K562 (cell line): ENCODE results near the gene YPEL4. TPM values are rescaled to one million over a fixed set of nuclear protein-coding genes. Genes with fewer than 3 reads are reported as not detected.

ENCODE experiments used
- ATAC-seq: fragments of 200-7000 bp; cut with Tn5 transposase; 3 replicates; pipeline ENCODE4 v1.9.1; 2020; ENCODE audit warnings: moderate library complexity
- BruUV-seq: library from RNA; stranded (reverse); fragments of 400-500 nt; replicated peaks from 2 replicates; lab custom pipeline; 2021; lab: Mats Ljungman, UMichigan
- CTCF ChIA-PET: fragments of 300-600 bp; formaldehyde crosslinking; extraction: SDS; loops from one replicate; lab custom pipeline; 2021; ENCODE audit warnings: low intra/inter-chr PET ratio; lab: Yijun Ruan, JAX
- POLR2A ChIA-PET: fragments of 300-600, 350-650 bp; sonication (Branson Sonifier 250); formaldehyde crosslinking; extraction: SDS; loops from one replicate; lab custom pipeline; 2021; ENCODE audit warnings: antibody characterized with exemption, inconsistent platforms; lab: Yijun Ruan, JAX
- DNase-seq, 4 experiments: peaks; one replicate each; pipeline versions ENCODE4 v3.0.0 to v3.0.0-alpha.2; 2011 to 2018; ENCODE audit warnings: low spot score in 3 of 4, mixed read lengths in 3 of 4; ENCODE audit errors: extremely low read depth in 1 of 4
- FAIRE-seq: peaks from 2 replicates; lab custom pipeline; 2011; peaks lifted over from hg19 to GRCh38; lab: Jason Lieb, UNC
- H2AFZ ChIP-seq: 2 replicates; pipeline ENCODE4 v1.6.0; 2011; ENCODE audit warnings: low read depth, low read length, control low read depth, inconsistent platforms
- H3K27ac ChIP-seq: fragments of 200-600 bp; 3 replicates; pipeline ENCODE4 v1.8.0; 2011; ENCODE audit warnings: low read depth, mild to moderate bottlenecking, control low read depth, inconsistent platforms, low read length, moderate library complexity, mixed read lengths; ENCODE audit errors: extremely low read depth
- H3K27me3 ChIP-seq, 2 experiments: fragments of 300-600 bp in 1 of 2; 2 replicates in 1 of 2; 3 replicates in 1 of 2; pipeline versions ENCODE4 v1.6.0 to v1.8.0; 2011; ENCODE audit warnings: inconsistent platforms in 2 of 2, low read length in 2 of 2, mild to moderate bottlenecking in 1 of 2, mixed read lengths in 1 of 2, moderate library complexity in 1 of 2; ENCODE audit not compliant: control insufficient read depth in 2 of 2, insufficient read depth in 2 of 2
- H3K36me3 ChIP-seq: fragments of 300-600 bp; 3 replicates; pipeline ENCODE4 v1.8.0; 2011; ENCODE audit warnings: mild to moderate bottlenecking, low read length, inconsistent platforms; ENCODE audit not compliant: control insufficient read depth, insufficient read depth
- H3K4me1 ChIP-seq, 2 experiments: fragments of 200-600 bp in 1 of 2; replicated peaks in 1 of 2; 2 replicates in 1 of 2; 3 replicates in 1 of 2; pipeline versions ENCODE4 v1.5.1 to v1.8.0; 2011; ENCODE audit warnings: inconsistent platforms in 2 of 2, low read length in 2 of 2, mild to moderate bottlenecking in 1 of 2, mixed read lengths in 1 of 2, moderate library complexity in 1 of 2; ENCODE audit not compliant: control insufficient read depth in 2 of 2, insufficient read depth in 2 of 2
- H3K4me2 ChIP-seq: 2 replicates; pipeline ENCODE4 v1.6.1; 2011; ENCODE audit warnings: low read length, control low read depth, inconsistent platforms, mixed read lengths; ENCODE audit not compliant: insufficient read depth
- H3K4me3 ChIP-seq: fragments of 200-600 bp; sonication (generic), shearing (Covaris generic); 2 replicates; pipeline ENCODE4 v1.5.1; 2016; ENCODE audit warnings: control low read depth, inconsistent platforms
- H3K79me2 ChIP-seq: fragments of 200-600 bp; 3 replicates; pipeline ENCODE4 v1.8.0; 2011; ENCODE audit warnings: low read length, inconsistent platforms; ENCODE audit not compliant: control insufficient read depth, insufficient read depth
- H3K9ac ChIP-seq, 2 experiments: 2 replicates each; pipeline versions ENCODE4 v1.6.0 to v1.6.1; 2011; ENCODE audit warnings: low read depth in 2 of 2, low read length in 2 of 2, control low read depth in 1 of 2, inconsistent platforms in 1 of 2, mild to moderate bottlenecking in 1 of 2, mixed read lengths in 1 of 2; ENCODE audit not compliant: insufficient read depth in 1 of 2
- H3K9me1 ChIP-seq: one replicate; pipeline ENCODE4 v1.6.0; 2011; ENCODE audit warnings: inconsistent platforms, mild to moderate bottlenecking, low read length, moderate library complexity; ENCODE audit not compliant: control insufficient read depth, insufficient read depth
- H3K9me3 ChIP-seq: replicated peaks from 2 replicates; pipeline ENCODE4 v1.5.1; 2011; ENCODE audit warnings: low read depth, low read length, inconsistent platforms; ENCODE audit not compliant: control insufficient read depth, insufficient read depth
- H4K20me1 ChIP-seq: replicated peaks from 2 replicates; pipeline ENCODE4 v1.6.1; 2011; ENCODE audit warnings: low read length, inconsistent platforms, mixed read lengths; ENCODE audit not compliant: control insufficient read depth, insufficient read depth
- ARID2 ChIP-seq: fragments of 450-650 bp; IDR thresholded peaks from 2 replicates; pipeline ENCODE4 v1.6.1; 2017; ENCODE audit warnings: antibody characterized with exemption, mild to moderate bottlenecking
- PHF21A ChIP-seq: fragments of 450-650 bp; IDR thresholded peaks from 2 replicates; pipeline ENCODE4 v1.6.1; 2017; ENCODE audit warnings: low read depth, borderline replicate concordance
- XRCC3 ChIP-seq: fragments of 450-650 bp; IDR thresholded peaks from 2 replicates; pipeline ENCODE4 v1.6.1; 2017; ENCODE audit warnings: mild to moderate bottlenecking, moderate library complexity
- ZNF140 ChIP-seq: fragments of 250-450 bp; sonication (Bioruptor Pico); IDR thresholded peaks from 2 replicates; pipeline ENCODE4 v1.8.0; 2021; ENCODE audit warnings: moderate library complexity, mild to moderate bottlenecking, inconsistent platforms
- ZNF184 ChIP-seq: sonication (generic); formaldehyde crosslinking; IDR thresholded peaks from 2 replicates; pipeline ENCODE4 v1.5.0; 2020; ENCODE audit warnings: missing genetic modification reagents
- WGBS: fragments of 100-300 bp; shearing (Covaris generic); methylation state at CpG from one replicate; pipeline ENCODE4 v1.1.6; 2016; ENCODE audit warnings: low coverage, mixed read lengths; ENCODE audit not compliant: insufficient coverage; ENCODE audit errors: missing lambda C conversion rate; 5-methylcytosine and 5-hydroxymethylcytosine counted together
- in situ Hi-C: fragments of 300-500 bp; cut with MboI; formaldehyde crosslinking; loops from 4 replicates; pipeline ENCODE4 v1.15.0; 2018; ENCODE audit warnings: inconsistent platforms, mixed read lengths
- intact Hi-C: fragments of 100-400 bp; cut with micrococcal nuclease; formaldehyde crosslinking; loops from 2 replicates; pipeline ENCODE4 v1.14.2; 2022
- polyA plus RNA-seq, 8 experiments: library from polyadenylated mRNA; depleted of rRNA in 4 of 8; stranded (reverse) in 5 of 8; unstranded in 3 of 8; fragments of >200 nt; fragmentation: Nextera tagmentation in 2 of 8; fragmentation: Illumina TruSeq in 1 of 8; extraction: Ambion mirVana in 2 of 8; extraction: Trizol in 1 of 8; gene quantifications; 2 replicates each; pipeline versions ENCODE4 v1.2.1 to v1.2.3, GENCODE V29; 2011 to 2014; ENCODE audit warnings: inconsistent platforms in 1 of 8, missing spikeins in 1 of 8
- total RNA-seq, 7 experiments: library from RNA; depleted of rRNA in 6 of 7; stranded (reverse); fragments of >200 nt in 6 of 7; fragmentation: Illumina TruSeq in 2 of 7; extraction: Trizol in 2 of 7; gene quantifications; 2 replicates each; pipeline versions ENCODE4 v1.2.1 to v1.2.3, GENCODE V29; 2011 to 2021; ENCODE audit warnings: low replicate concordance in 1 of 7

The YPEL4 gene
- total and polyA plus RNA-seq, 9 of the 15 experiments (the other 6 are each of a cell fraction or from before 2014, with no cell fraction given): 0.07 to 1.4 (median 0.40) TPM; not detected in 2

GRCh38 chr11:57618438-57618837 is 31.3 kb downstream of the YPEL4 start:
- Histone ChIP-seq H3K9me3 (peaks cover 8% of the 10 kb centered on the region), H3K36me3 (no peaks in the 10 kb centered on the region), H3K27ac (no peak overlapping the region), H3K4me1 (no peaks in the 10 kb centered on the region), H3K79me2 (no peaks in the 10 kb centered on the region), H3K4me2 (no peak overlapping the region), H3K9ac (no peak overlapping the region), H3K9me1 (no peaks in the 10 kb centered on the region), H3K27me3 (peaks cover 7 to 11% of the 10 kb centered on the region in 2 experiments; a peak in 4 of 5 replicates), H4K20me1 (no peaks in the 10 kb centered on the region), H2AFZ (no peak overlapping the region), H3K4me3 (no peak overlapping the region)
- ChIA-PET CTCF (no interaction called here), POLR2A (no interaction called here)
- in situ Hi-C loops (no loop called here), intact Hi-C loops (no loop called here)
- FAIRE-seq (no peak), DNase-seq (no peak), ATAC-seq (no peak)
- WGBS: 0% methylated on average over 2 of the region's 2 CpGs
- TF ChIP-seq ARID2: no peak
- no TSS peak for BruUV-seq

GRCh38 chr11:57616595-57616994 is 33.1 kb downstream of the YPEL4 start:
- WGBS: 5% methylated on average over 3 of the region's 3 CpGs
- H3K4me2 ChIP-seq: no peak overlapping the region
- ChIA-PET CTCF (interaction anchor here (0.6 kb wide), 1 partner anchor 142 kb away, joined by 3 read pairs; no protein-coding TSS in a partner anchor), POLR2A (interaction anchor here (0.6 to 1.0 kb wide), 2 partner anchors 46 to 208 kb away, joined by 3 to 4 read pairs; no protein-coding TSS in a partner anchor)
- in situ Hi-C loops: no loop called here
- FAIRE-seq (no peak), DNase-seq (no peak), ATAC-seq (no peak)
- H3K27ac ChIP-seq: no peak overlapping the region
- no peak overlapping the region for H3K4me3 ChIP-seq
- H2AFZ ChIP-seq: no peak overlapping the region
- H3K79me2 ChIP-seq: no peaks in the 10 kb centered on the region
- BruUV-seq: no TSS peak
- peaks cover 8% of the 10 kb centered on the region for H3K9me3 ChIP-seq
- no peak overlapping the region for H3K9ac ChIP-seq
- intact Hi-C loops: no loop called here
- no peaks in the 10 kb centered on the region for H3K36me3 ChIP-seq
- H3K27me3 ChIP-seq: peaks cover 14 to 18% of the 10 kb centered on the region in 2 experiments
- no peaks in the 10 kb centered on the region for H4K20me1 ChIP-seq
- H3K4me1 ChIP-seq: no peaks in the 10 kb centered on the region
- H3K9me1 ChIP-seq: no peaks in the 10 kb centered on the region
- TF ChIP-seq PHF21A (no peak), XRCC3 (no peak), ZNF184 (CRISPR knock-in tag) (no peak), ZNF140 (no peak)
